Memory B cell (primary cell): ENCODE results near the gene UBR2.

ENCODE experiments used
- ATAC-seq: fragments of 150-1000 bp; cut with Tn5 transposase; 2 replicates; pipeline ENCODE4 v1.10.0; 2021; ENCODE audit warnings: low read depth, mild to moderate bottlenecking, moderate library complexity
- DNase-seq, 2 donors: peaks; one replicate each; pipeline ENCODE4 v3.0.0; 2022; ENCODE audit warnings: low spot score in 2 of 2
- H3K27ac Mint-ChIP-seq: one replicate; pipeline ENCODE4 v1.8.0; 2022; ENCODE audit warnings: mild to moderate bottlenecking, moderate library complexity, mixed read lengths
- H3K27me3 Mint-ChIP-seq: one replicate; pipeline ENCODE4 v1.8.0; 2022; ENCODE audit warnings: mixed read lengths
- H3K36me3 Mint-ChIP-seq: one replicate; pipeline ENCODE4 v1.8.0; 2022; ENCODE audit warnings: mild to moderate bottlenecking, mixed read lengths
- H3K4me1 Mint-ChIP-seq: one replicate; pipeline ENCODE4 v1.8.0; 2022; ENCODE audit warnings: mixed read lengths
- H3K4me3 Mint-ChIP-seq: one replicate; pipeline ENCODE4 v1.8.0; 2022; ENCODE audit warnings: mild to moderate bottlenecking, moderate library complexity, mixed read lengths
- H3K9me3 Mint-ChIP-seq: one replicate; pipeline ENCODE4 v1.8.0; 2022; ENCODE audit warnings: mixed read lengths

Gene UBR2

DNA sequence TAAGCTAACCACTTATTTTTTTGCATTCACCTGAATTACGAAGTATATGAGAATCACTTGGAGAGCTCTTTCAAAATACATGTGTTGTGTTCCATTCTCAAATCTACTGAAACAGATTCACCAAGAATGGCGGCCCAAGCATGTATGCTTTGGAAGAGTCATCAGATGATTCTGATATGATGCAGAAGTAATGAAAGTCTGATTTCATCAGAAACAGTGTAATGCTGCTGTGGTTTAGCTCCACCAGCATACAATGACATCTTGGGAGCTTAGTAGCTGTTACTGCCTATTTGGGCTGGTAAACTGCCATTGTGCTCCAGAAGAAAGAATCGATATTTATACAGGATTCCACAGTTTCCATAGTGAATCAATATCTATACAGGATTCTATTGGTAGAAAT, 52.9 kb downstream of the UBR2 start:
- Mint-ChIP-seq H3K27ac (no peak overlapping the region), H3K36me3 (peaks cover 35% of the 10 kb centered on the region), H3K27me3 (no peaks in the 10 kb centered on the region), H3K9me3 (no peaks in the 10 kb centered on the region), H3K4me1 (peaks cover 2% of the 10 kb centered on the region), H3K4me3 (no peak overlapping the region)
- DNase-seq = no peak
- no peak for ATAC-seq

DNA sequence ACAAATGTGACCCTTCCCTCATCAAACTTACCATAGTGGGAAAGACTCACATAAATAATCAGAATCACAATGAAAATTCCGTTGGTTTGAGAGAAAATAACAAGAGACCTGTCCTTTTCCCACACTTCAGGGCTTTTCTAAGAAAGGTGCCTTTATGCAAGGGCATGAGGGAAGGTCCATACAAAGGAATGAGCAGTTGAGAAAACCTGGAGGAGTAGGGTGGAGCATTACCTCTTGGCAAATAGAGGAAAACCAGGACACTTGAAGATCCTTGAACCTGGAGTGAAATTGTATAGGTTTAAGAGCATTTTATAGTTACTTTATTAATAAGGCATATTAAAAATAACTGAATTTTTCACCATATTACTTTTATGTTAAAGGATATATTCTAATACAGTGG, 54.3 kb downstream of the UBR2 start:
- H3K36me3 Mint-ChIP-seq = peaks cover 31% of the 10 kb centered on the region
- no peaks in the 10 kb centered on the region for H3K27me3 Mint-ChIP-seq
- DNase-seq = no peak
- peaks cover 2% of the 10 kb centered on the region for H3K4me1 Mint-ChIP-seq
- peak overlapping the region; percentile 75 for H3K27ac Mint-ChIP-seq
- ATAC-seq = no peak
- H3K9me3 Mint-ChIP-seq = no peaks in the 10 kb centered on the region
- H3K4me3 Mint-ChIP-seq = no peak overlapping the region

DNA sequence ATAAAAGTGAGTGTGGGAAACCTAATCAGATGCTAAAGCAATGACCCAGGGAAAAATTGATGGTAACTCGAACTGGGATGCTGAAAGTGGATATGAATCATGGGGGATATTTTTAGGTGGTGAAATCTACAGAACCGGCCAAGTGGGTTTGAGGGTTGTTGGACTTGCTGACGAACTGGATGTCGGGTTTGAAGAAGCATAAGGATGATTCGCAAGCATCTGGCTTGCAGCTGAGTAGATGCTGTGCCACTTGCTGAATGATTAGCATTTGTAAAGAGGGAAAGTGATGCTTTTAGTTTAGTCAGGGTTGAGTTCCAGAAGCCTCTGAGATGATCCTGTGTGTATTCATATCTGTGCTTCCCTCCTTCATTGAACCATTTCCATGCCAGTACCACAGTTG, 54.9 kb downstream of the UBR2 start:
- Mint-ChIP-seq H3K27ac (no peak overlapping the region), H3K4me1 (peaks cover 2% of the 10 kb centered on the region), H3K36me3 (peaks cover 30% of the 10 kb centered on the region), H3K9me3 (no peaks in the 10 kb centered on the region), H3K4me3 (no peak overlapping the region), H3K27me3 (no peaks in the 10 kb centered on the region)
- DNase-seq (no peak), ATAC-seq (no peak)

DNA sequence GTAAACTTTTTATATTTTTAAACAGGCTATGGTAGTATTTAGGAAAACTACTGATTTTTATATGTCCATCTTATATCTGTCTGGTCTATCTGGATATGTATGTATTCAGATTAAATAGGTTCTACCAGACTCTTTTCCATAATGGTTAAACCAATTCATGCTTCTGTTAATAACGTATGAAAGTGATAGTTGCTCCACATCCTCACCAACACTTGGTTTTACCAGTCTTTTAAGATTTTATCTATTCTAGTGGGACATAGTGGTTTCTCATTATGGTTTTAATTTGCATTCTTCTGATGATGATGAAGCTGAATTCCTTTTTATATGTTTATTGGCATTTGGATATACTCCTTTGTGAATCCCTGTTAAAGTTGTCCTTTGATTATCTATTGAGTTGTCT, 56.1 kb downstream of the UBR2 start:
- no peak overlapping the region for H3K4me3 Mint-ChIP-seq
- H3K9me3 Mint-ChIP-seq = no peaks in the 10 kb centered on the region
- DNase-seq (no peak), ATAC-seq (no peak)
- peaks cover 2% of the 10 kb centered on the region for H3K4me1 Mint-ChIP-seq
- no peaks in the 10 kb centered on the region for H3K27me3 Mint-ChIP-seq
- no peak overlapping the region for H3K27ac Mint-ChIP-seq
- H3K36me3 Mint-ChIP-seq = peaks cover 29% of the 10 kb centered on the region

DNA sequence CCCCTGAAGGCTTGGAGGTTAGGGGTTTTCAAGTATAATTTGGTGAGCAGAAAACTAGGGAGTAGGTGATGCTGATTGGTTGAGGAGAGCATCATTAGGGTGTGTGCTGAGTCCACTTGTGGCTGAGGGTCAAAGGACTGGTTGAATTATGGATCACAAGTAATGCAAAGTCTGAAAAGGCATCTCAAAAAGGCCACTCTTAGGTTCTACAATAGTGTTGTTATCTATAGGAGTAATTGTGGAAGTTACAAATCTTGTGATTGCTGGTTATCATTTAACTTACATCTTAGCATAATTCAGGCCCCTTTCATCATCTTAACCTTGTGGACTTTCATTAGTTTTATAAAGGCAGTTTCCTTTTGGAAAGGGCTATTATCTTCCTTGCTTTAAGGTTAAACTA, 60.8 kb downstream of the UBR2 start:
- H3K27ac Mint-ChIP-seq = peak overlapping the region; percentile 31
- H3K4me1 Mint-ChIP-seq = no peaks in the 10 kb centered on the region
- H3K4me3 Mint-ChIP-seq = no peak overlapping the region
- H3K27me3 Mint-ChIP-seq = no peaks in the 10 kb centered on the region
- ATAC-seq (no peak), DNase-seq (no peak)
- H3K36me3 Mint-ChIP-seq = peaks cover 20% of the 10 kb centered on the region
- no peaks in the 10 kb centered on the region for H3K9me3 Mint-ChIP-seq

DNA sequence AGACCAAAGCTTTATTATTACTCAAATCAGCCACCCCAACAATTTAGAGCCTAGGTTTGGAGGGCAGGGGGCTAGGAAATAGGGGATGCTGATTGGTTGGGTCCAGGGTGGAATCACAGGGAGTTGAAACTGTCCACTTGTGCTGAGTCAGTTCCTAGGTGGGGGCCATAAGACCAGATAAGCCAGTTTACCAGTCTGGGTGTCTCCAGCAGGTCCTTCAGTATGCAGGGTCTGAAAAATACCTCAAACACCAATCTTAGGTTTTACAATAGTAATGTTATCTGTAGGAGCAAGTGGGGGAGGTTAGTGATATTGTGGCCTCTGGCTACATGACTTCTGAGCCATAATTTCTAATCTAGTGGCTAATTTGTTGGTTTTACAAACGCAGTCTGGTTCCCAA, 63.2 kb downstream of the UBR2 start:
- DNase-seq (no peak), ATAC-seq (no peak)
- H3K27me3 Mint-ChIP-seq = no peaks in the 10 kb centered on the region
- H3K27ac Mint-ChIP-seq = peak overlapping the region; percentile 29
- no peak overlapping the region for H3K4me3 Mint-ChIP-seq
- H3K36me3 Mint-ChIP-seq = peaks cover 17% of the 10 kb centered on the region
- peaks cover 6% of the 10 kb centered on the region for H3K4me1 Mint-ChIP-seq
- no peaks in the 10 kb centered on the region for H3K9me3 Mint-ChIP-seq

DNA sequence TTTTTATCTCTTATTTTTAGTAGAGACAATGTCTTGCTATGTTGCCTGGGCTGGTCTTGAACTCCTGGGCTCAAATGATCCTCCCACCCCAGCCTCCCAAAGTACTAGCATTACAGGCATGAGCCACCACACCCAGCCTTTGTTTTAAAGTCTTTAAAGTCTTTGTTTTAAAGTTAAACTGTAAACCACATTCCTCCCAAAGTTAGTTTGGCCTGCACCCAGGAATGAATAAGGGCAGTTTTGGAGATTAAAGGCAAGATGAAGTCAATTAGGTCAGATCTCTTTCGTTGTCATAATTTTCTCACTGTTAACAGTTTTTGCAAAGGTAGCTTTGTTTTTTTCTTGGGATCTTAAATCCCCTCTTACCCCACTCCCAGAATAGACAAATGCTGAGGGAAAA, 63.8 kb downstream of the UBR2 start:
- peaks cover 6% of the 10 kb centered on the region for H3K4me1 Mint-ChIP-seq
- no peak overlapping the region for H3K27ac Mint-ChIP-seq
- ATAC-seq (no peak), DNase-seq (no peak)
- no peaks in the 10 kb centered on the region for H3K9me3 Mint-ChIP-seq
- H3K27me3 Mint-ChIP-seq = no peaks in the 10 kb centered on the region
- H3K4me3 Mint-ChIP-seq = no peak overlapping the region
- H3K36me3 Mint-ChIP-seq = peaks cover 19% of the 10 kb centered on the region

DNA sequence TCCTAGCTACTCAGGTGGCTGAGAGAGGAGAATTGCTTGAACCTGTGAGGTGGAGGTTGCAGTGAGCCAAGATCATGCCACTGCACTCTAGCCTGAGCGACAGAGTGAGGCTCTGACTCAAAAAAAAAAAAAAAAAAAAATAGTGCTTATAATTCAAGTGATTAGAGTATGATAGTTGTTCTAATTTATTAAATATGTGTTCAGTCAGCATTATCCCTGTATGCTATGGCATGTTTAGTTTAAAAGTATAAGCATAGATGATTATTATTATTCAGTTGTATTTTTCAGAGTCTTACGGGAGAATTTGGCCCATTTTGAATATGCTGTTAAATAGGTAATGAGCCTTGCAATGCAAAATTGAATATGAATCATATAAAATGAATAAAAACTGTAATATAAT, 64.8 kb downstream of the UBR2 start:
- ATAC-seq = no peak
- peaks cover 6% of the 10 kb centered on the region for H3K4me1 Mint-ChIP-seq

DNA sequence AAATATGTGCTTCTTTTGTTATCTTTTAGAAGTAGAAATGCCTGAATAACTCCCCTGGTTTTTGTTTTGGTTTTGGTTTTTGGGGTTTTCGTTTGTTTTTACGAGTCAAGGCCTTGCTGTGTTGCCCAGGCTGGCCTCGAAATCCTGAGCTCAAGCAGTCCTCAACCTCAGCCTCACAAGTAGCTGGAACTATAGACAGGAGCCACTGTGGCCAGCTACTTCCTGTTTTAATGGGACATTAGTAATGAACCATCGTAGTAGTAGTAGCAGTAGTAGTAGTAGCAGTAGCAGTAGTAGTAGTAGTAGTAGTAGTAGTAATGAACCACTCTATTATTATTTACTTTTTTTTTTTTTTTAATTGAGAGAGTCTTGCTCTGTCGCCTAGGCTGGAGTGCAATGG, 66.0 kb downstream of the UBR2 start:
- H3K27ac Mint-ChIP-seq = peak overlapping the region; percentile 82
- no peak for ATAC-seq
- H3K4me3 Mint-ChIP-seq = no peak overlapping the region

More for the DNA sequence above, 64.8 kb downstream of the UBR2 start:
- no peak overlapping the region for H3K27ac Mint-ChIP-seq
- no peaks in the 10 kb centered on the region for H3K9me3 Mint-ChIP-seq
- no peak overlapping the region for H3K4me3 Mint-ChIP-seq
- no peaks in the 10 kb centered on the region for H3K27me3 Mint-ChIP-seq
- DNase-seq = no peak
- peaks cover 19% of the 10 kb centered on the region for H3K36me3 Mint-ChIP-seq

DNA sequence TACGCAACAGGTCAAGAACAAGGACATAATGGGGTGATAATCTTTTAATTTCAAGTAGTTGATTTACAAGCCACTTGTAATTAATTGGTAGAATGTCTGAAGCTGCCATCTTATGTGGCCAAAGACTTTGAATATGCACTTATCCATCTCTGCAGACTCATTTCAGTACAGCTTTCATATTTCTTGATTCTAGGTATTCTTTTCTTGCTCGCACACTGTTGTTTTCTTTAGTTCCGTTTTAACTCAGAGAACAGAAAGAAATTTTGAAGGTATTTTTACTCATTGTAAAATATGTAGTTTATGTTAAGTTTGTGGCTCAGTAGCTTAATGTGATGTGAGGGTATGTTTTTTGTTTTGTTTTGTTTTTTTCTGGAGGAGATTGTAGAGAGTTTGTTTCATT, 73.9 kb downstream of the UBR2 start:
- DNase-seq (no peak), ATAC-seq (no peak)
- Mint-ChIP-seq H3K4me1 (no peaks in the 10 kb centered on the region), H3K4me3 (no peak overlapping the region), H3K27ac (peak overlapping the region; percentile 38), H3K9me3 (no peaks in the 10 kb centered on the region), H3K27me3 (no peaks in the 10 kb centered on the region), H3K36me3 (peaks cover 24% of the 10 kb centered on the region)

More for the DNA sequence above, 66.0 kb downstream of the UBR2 start:
- H3K4me1 Mint-ChIP-seq = peaks cover 6% of the 10 kb centered on the region
- no peak for DNase-seq
- no peaks in the 10 kb centered on the region for H3K9me3 Mint-ChIP-seq
- H3K36me3 Mint-ChIP-seq = peaks cover 16% of the 10 kb centered on the region
- H3K27me3 Mint-ChIP-seq = no peaks in the 10 kb centered on the region

DNA sequence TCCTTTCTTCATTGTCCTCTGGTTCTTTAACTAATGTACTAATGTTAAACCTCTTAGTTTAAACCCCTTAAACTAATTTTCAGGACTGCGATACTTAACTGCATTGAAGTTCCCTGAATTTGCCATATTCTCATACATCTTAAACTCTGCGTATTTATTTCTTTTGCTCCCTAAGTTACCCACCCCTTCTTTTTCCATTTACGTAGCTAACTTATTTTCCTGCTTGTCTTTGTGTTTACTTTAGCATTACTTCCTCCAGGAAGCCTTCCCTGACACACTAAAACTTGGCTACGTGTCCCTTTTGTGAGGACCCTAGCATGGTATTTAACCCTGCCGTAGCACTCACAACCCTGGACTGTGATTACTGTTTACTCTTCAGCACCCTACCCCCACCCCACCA, 79.0 kb downstream of the UBR2 start:
- H3K27me3 Mint-ChIP-seq = no peaks in the 10 kb centered on the region
- ATAC-seq (no peak), DNase-seq (no peak)
- no peaks in the 10 kb centered on the region for H3K4me1 Mint-ChIP-seq
- peaks cover 18% of the 10 kb centered on the region for H3K36me3 Mint-ChIP-seq
- no peaks in the 10 kb centered on the region for H3K9me3 Mint-ChIP-seq
- no peak overlapping the region for H3K4me3 Mint-ChIP-seq
- H3K27ac Mint-ChIP-seq = peak overlapping the region; percentile 15

DNA sequence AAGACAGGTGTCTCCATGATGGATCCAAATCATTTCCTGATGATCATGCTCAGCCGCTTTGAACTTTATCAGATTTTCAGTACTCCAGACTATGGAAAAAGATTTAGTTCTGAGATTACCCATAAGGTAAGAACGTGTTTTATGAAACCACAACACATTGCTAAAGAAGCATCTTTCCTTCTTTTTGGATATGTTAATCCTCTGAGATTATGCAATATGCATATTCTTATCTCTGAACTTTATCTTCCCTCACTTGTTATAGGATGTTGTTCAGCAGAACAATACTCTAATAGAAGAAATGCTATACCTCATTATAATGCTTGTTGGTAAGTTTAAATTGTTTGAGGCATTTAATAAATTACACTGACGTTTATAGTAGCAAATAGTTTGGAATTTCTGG, 80.4 kb downstream of the UBR2 start:
- Mint-ChIP-seq H3K4me1 (no peaks in the 10 kb centered on the region), H3K4me3 (no peak overlapping the region), H3K9me3 (no peaks in the 10 kb centered on the region), H3K27ac (peak overlapping the region; percentile 57), H3K27me3 (no peaks in the 10 kb centered on the region), H3K36me3 (peaks cover 16% of the 10 kb centered on the region)
- DNase-seq (no peak), ATAC-seq (no peak)

DNA sequence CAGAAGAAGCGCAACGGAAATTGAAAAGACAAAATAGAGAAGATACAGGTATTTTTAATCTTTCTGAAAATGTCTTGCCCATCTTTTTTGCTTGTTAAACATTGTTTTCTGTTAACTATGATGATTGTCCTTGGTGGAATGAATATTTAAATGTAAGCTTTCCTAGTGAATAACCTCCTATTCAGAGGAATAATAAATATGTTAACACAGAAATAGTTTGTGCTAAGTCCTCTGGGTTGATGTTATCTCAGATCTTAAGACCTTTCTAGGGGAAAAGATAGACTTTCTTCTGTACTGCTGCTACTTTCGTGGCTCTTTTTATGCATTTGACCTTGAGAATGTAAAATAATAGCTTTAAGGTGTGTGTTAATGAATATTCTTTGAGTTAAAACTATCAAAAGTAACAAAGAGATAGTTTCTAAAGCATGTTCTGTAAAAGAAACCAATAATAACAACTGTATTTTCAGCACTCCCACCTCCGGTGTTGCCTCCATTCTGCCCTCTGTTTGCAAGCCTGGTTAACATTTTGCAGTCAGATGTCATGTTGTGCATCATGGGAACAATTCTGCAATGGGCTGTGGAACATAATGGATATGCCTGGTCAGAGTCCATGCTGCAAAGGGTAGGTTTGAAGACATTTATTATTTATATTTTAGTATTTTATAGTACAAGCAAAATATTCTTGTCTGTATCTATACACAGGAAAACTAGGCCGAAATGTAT, 88.4 kb downstream of the UBR2 start:
- no peak overlapping the region for H3K27ac Mint-ChIP-seq
- no peaks in the 10 kb centered on the region for H3K4me1 Mint-ChIP-seq
- H3K9me3 Mint-ChIP-seq = no peaks in the 10 kb centered on the region
- DNase-seq (no peak), ATAC-seq (no peak)
- H3K27me3 Mint-ChIP-seq = no peaks in the 10 kb centered on the region
- H3K36me3 Mint-ChIP-seq = peaks cover 19% of the 10 kb centered on the region
- no peak overlapping the region for H3K4me3 Mint-ChIP-seq

DNA sequence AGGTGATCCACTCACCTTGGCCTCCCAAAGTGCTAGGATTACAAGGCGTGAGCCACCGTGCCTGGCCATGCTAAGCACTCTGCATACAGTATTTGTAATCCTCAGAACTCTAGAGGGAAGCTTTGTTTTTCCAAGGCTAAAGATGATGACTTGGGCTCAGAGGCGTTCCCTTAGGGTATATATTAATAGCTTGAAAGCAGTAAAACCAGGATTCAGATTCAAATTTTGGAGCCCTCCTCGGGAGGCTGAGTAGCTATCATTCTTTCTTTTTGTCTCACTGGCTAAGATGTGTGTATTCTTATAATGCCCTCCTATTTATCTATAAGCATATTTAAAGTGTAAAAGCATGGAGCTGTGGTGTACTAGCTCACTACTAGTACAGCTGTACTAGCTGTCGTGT, 90.0 kb downstream of the UBR2 start:
- no peak overlapping the region for H3K4me3 Mint-ChIP-seq
- H3K9me3 Mint-ChIP-seq = no peaks in the 10 kb centered on the region
- no peak for DNase-seq
- H3K4me1 Mint-ChIP-seq = no peaks in the 10 kb centered on the region
- peak overlapping the region; percentile 45 for H3K27ac Mint-ChIP-seq
- no peak for ATAC-seq
- peaks cover 24% of the 10 kb centered on the region for H3K36me3 Mint-ChIP-seq
- H3K27me3 Mint-ChIP-seq = no peaks in the 10 kb centered on the region

DNA sequence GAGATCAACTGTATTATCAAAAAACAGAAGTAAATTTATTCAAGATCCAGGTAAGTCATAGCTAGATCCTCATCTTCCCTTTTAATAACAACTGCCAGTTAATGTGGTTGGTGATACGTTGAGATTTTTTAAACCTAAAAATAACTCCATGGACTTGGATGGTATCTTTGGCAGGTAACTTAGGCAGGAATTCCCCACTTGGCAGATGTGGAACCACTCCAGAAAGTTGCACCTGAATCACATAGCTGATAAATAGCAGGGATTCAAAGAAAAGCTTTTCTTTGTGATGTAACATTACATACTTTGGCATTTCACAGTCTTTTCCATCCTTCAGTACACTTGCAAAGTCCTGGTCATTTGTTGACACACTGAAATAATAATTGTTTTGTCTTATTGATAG, 96.0 kb downstream of the UBR2 start:
- H3K4me1 Mint-ChIP-seq = no peaks in the 10 kb centered on the region

More for the DNA sequence above, 96.0 kb downstream of the UBR2 start:
- Mint-ChIP-seq H3K4me3 (no peak overlapping the region), H3K27me3 (no peaks in the 10 kb centered on the region), H3K36me3 (peaks cover 24% of the 10 kb centered on the region), H3K9me3 (no peaks in the 10 kb centered on the region), H3K27ac (no peak overlapping the region)
- ATAC-seq (no peak), DNase-seq (no peak)
